ENCODE measurements around the gene COL26A1.
A peak's percentile ranks its signal among the peaks of the same experiment; 100 is the strongest.

Gene COL26A1

DNA sequence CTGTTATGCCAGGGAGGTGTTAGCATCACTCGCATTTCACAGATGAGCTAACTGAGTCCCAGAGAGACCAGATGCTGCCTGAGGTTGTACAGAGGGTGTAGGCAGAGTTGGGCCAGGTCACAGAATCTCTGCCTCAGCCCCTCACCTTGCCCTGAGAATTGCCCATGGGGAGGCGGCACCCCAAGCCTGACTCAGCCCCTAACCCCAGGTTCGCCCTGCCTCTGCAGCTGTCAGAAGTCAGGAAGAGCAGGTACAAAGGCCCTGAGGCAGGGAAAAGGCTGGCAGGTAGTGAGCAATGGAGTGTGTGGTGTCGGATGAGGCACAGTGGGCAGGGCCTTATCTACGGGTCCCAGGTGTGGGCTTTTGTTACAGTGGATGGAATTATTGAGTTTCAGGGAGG lies 187.1 kb downstream of the COL26A1 start:
- Histone ChIP-seq H2AFZ (ENCODE audit: insufficient read depth, low read length, poor library complexity) (no peak overlapping the region), H2BK120ac (ENCODE audit: insufficient read depth, low read length, poor library complexity) (no peak overlapping the region), H3K9ac (ENCODE audit: low read length) (no peak overlapping the region), H3K79me1 (ENCODE audit: low read length) (no peaks in the 10 kb centered on the region), H3K4ac (ENCODE audit: low read depth, low read length) (no peak overlapping the region), H3K4me2 (ENCODE audit: low read length) (no peak overlapping the region), H2AK5ac (ENCODE audit: low read length) (no peak overlapping the region), H2BK12ac (ENCODE audit: low read length) (no peak overlapping the region), H3K14ac (ENCODE audit: low read length) (no peak overlapping the region), H3K27me3 (ENCODE audit: insufficient read depth, low read length) (no peaks in the 10 kb centered on the region), H3K4me1 (ENCODE audit: control insufficient read depth in 1 of 2, insufficient read depth in 2 of 2, low read length in 2 of 2) (peaks cover 3 to 5% of the 10 kb centered on the region in 2 experiments), H3K23ac (ENCODE audit: low read length) (no peak overlapping the region), H4K91ac (ENCODE audit: low read depth, low read length) (no peak overlapping the region), H4K12ac (ENCODE audit: low read depth, low read length) (no peak overlapping the region), H3K36me3 (ENCODE audit: control insufficient read depth in 1 of 2, insufficient read depth in 2 of 2, low read length in 2 of 2) (peaks cover 51 to 59% of the 10 kb centered on the region in 2 experiments), H3K18ac (ENCODE audit: low read length) (no peak overlapping the region), H4K8ac (ENCODE audit: low read depth, low read length) (no peak overlapping the region), H3K4me3 (ENCODE audit: low read depth, low read length) (no peak overlapping the region), H3K27ac (ENCODE audit: low read depth, low read length) (no peak overlapping the region), H2BK5ac (ENCODE audit: low read depth, low read length, poor library complexity) (no peak overlapping the region), H3K79me2 (ENCODE audit: control insufficient read depth, insufficient read depth, low read length, poor library complexity) (no peaks in the 10 kb centered on the region), H3K9me3 (ENCODE audit: insufficient read depth, low read depth, low read length) (peaks cover 3% of the 10 kb centered on the region)
- no CpG with 5 or more reads among the region's 5 CpGs for WGBS (ENCODE audit: extremely low coverage, insufficient coverage, insufficient read length)
- DNase-seq: no peak

DNA sequence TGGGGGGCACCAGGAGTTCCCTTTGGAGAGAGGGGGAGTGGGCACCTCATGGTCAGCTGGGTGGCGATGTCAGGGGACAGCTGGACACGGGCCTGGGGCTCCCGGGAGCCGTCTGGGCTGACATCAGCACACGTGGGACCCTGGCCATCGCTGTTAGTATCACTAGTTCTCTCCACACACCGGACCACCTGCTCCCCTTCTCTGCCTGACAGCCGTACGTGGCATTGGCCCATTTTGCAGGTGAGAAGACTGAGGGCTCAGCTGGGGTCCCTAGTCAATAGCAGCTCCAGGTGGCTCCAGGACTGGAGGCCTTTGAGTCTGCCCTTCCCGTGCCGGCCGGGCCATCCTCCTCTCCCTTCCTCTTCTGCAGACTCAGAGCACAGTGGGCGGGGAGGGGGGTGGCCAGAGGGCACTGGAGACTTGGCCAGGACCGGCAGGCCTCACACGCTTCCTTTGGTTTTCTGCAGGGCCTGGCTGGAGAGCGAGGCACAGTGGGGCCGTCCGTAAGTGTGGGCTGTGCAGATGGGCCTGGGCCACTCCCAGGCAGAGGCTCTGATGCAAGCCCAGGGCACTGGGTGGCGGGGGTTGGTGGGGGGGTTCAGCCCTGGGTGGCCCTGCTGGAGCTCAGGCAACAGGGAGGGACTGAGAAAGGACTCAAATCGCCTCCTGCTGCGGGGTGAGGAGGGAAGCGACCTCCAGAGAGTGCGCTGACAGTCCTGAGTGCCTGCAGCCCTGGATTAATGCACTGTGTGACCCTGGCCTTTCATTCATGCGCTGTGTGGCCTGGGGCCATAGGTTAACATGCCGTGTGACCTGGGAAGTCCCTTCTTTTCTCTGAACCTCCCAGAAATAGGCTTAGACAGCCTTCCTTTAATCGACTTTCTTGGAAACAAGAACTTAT lies 188.2 kb downstream of the COL26A1 start:
- H2BK120ac ChIP-seq (ENCODE audit: insufficient read depth, low read length, poor library complexity): no peak overlapping the region
- no peak overlapping the region for H4K91ac ChIP-seq (ENCODE audit: low read depth, low read length)
- no CpG with 5 or more reads among the region's 26 CpGs for WGBS (ENCODE audit: extremely low coverage, insufficient coverage, insufficient read length)
- H2AFZ ChIP-seq (ENCODE audit: insufficient read depth, low read length, poor library complexity): no peak overlapping the region
- H2BK5ac ChIP-seq (ENCODE audit: low read depth, low read length, poor library complexity): no peak overlapping the region
- H3K27me3 ChIP-seq (ENCODE audit: insufficient read depth, low read length): no peaks in the 10 kb centered on the region
- H3K9me3 ChIP-seq (ENCODE audit: insufficient read depth, low read depth, low read length): peaks cover 3% of the 10 kb centered on the region
- no peak overlapping the region for H3K27ac ChIP-seq (ENCODE audit: low read depth, low read length)
- no peak overlapping the region for H3K4ac ChIP-seq (ENCODE audit: low read depth, low read length)
- no peaks in the 10 kb centered on the region for H3K79me1 ChIP-seq (ENCODE audit: low read length)
- H3K4me3 ChIP-seq (ENCODE audit: low read depth, low read length): no peak overlapping the region
- no peak overlapping the region for H4K8ac ChIP-seq (ENCODE audit: low read depth, low read length)
- H2AK5ac ChIP-seq (ENCODE audit: low read length): no peak overlapping the region
- H3K4me1 ChIP-seq (ENCODE audit: control insufficient read depth in 1 of 2, insufficient read depth in 2 of 2, low read length in 2 of 2): peaks cover 3 to 5% of the 10 kb centered on the region in 2 experiments
- no peak overlapping the region for H4K12ac ChIP-seq (ENCODE audit: low read depth, low read length)
- peaks cover 47 to 49% of the 10 kb centered on the region in 2 experiments for H3K36me3 ChIP-seq (ENCODE audit: control insufficient read depth in 1 of 2, insufficient read depth in 2 of 2, low read length in 2 of 2)
- H3K4me2 ChIP-seq (ENCODE audit: low read length): no peak overlapping the region
- no peak overlapping the region for H3K14ac ChIP-seq (ENCODE audit: low read length)
- H3K79me2 ChIP-seq (ENCODE audit: control insufficient read depth, insufficient read depth, low read length, poor library complexity): no peaks in the 10 kb centered on the region
- no peak overlapping the region for H3K23ac ChIP-seq (ENCODE audit: low read length)
- peak in 1 of 2 donors; percentile 7 for DNase-seq
- H2BK12ac ChIP-seq (ENCODE audit: low read length): no peak overlapping the region
- H3K18ac ChIP-seq (ENCODE audit: low read length): no peak overlapping the region
- H3K9ac ChIP-seq (ENCODE audit: low read length): no peak overlapping the region

DNA sequence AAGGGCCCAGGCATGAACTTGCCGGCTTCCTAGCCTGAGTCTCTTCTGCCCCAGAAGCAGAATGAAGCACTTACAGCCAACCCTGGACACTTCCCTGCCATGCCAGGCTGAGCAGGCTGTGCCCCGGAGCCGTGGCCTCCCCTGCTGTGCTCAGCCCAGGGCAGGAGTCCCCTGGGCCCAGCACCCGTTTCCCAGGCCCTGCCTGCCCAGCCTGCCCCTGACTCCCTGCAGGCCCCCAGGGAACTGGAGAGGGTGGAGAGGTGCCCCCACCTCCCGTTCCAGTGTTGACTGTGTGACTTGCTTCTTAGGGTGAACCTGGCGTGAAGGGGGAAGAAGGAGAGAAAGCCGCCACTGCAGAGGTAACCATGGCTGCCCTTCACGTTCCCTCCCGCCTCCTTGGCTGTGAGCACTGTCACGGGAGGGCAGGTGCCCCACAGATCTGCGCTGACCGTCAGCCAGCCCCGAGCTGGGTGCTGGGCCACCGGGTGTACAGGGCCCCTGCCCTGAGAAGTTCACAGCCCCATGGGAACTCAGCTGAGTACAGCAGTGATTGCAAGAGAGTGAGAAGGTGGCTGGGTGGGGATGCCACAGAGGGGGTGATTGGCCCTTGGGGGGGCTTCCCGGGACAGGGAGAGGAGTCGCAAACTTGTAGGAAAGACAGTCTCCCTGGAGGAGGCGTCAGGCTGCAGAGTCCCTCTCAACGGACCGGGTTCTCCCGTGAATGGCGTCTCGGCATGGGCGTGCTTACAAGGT lies 190.5 kb downstream of the COL26A1 start:
- no CpG with 5 or more reads among the region's 23 CpGs for WGBS (ENCODE audit: extremely low coverage, insufficient coverage, insufficient read length)
- Histone ChIP-seq H3K4me2 (ENCODE audit: low read length) (no peak overlapping the region), H4K91ac (ENCODE audit: low read depth, low read length) (no peak overlapping the region), H3K4me1 (ENCODE audit: control insufficient read depth in 1 of 2, insufficient read depth in 2 of 2, low read length in 2 of 2) (peaks cover 3 to 5% of the 10 kb centered on the region in 2 experiments), H3K4me3 (ENCODE audit: low read depth, low read length) (no peak overlapping the region), H4K12ac (ENCODE audit: low read depth, low read length) (no peak overlapping the region), H3K9ac (ENCODE audit: low read length) (no peak overlapping the region), H4K8ac (ENCODE audit: low read depth, low read length) (no peak overlapping the region), H3K27ac (ENCODE audit: low read depth, low read length) (no peak overlapping the region), H3K79me1 (ENCODE audit: low read length) (no peaks in the 10 kb centered on the region), H3K18ac (ENCODE audit: low read length) (no peak overlapping the region), H2AK5ac (ENCODE audit: low read length) (no peak overlapping the region), H2BK120ac (ENCODE audit: insufficient read depth, low read length, poor library complexity) (no peak overlapping the region), H3K79me2 (ENCODE audit: control insufficient read depth, insufficient read depth, low read length, poor library complexity) (no peaks in the 10 kb centered on the region), H3K36me3 (ENCODE audit: control insufficient read depth in 1 of 2, insufficient read depth in 2 of 2, low read length in 2 of 2) (peaks cover 36% of the 10 kb centered on the region in 2 experiments), H3K23ac (ENCODE audit: low read length) (no peak overlapping the region), H3K9me3 (ENCODE audit: insufficient read depth, low read depth, low read length) (peaks cover 3% of the 10 kb centered on the region), H3K4ac (ENCODE audit: low read depth, low read length) (no peak overlapping the region), H2AFZ (ENCODE audit: insufficient read depth, low read length, poor library complexity) (no peak overlapping the region), H2BK5ac (ENCODE audit: low read depth, low read length, poor library complexity) (no peak overlapping the region), H3K27me3 (ENCODE audit: insufficient read depth, low read length) (no peaks in the 10 kb centered on the region), H3K14ac (ENCODE audit: low read length) (no peak overlapping the region), H2BK12ac (ENCODE audit: low read length) (no peak overlapping the region)
- no peak for DNase-seq

DNA sequence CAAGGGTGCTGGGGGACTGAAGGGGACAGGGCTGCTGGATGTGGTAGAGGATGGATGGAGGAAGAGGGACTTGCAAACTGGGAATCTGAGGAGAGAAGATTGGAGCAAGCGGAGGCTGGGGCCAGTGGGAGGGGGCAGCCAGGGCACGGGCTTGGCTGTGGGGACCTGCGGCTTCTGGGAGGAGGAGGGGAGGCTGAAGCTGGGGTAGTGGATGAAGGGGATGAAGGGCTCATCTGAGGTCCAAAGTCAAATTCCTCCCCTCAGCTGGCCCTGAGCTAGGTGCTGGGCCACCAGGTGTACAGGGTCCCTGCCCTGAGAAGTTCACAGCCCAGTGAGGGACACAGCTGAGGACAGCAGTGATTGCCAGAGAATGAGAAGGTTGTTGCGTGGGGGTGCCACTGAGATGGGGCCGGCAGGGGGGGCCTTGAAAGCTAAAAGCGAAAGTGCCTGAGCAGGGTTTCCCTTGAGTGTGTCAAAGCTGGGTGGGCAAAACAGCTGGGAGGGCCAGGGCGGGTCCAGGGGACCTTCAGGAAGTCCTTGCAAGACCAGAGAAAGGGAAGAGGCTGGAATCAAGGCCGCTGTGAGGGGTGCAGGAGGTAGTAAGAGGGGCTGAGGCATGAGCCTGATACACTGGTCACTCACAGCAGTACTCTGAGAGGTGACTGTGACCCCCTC lies 191.2 kb downstream of the COL26A1 start:
- H4K12ac ChIP-seq (ENCODE audit: low read depth, low read length): no peak overlapping the region
- no peak overlapping the region for H3K9ac ChIP-seq (ENCODE audit: low read length)
- no peaks in the 10 kb centered on the region for H3K79me2 ChIP-seq (ENCODE audit: control insufficient read depth, insufficient read depth, low read length, poor library complexity)
- H3K4ac ChIP-seq (ENCODE audit: low read depth, low read length): no peak overlapping the region
- H3K18ac ChIP-seq (ENCODE audit: low read length): no peak overlapping the region
- no peak overlapping the region for H4K91ac ChIP-seq (ENCODE audit: low read depth, low read length)
- no peak overlapping the region for H4K8ac ChIP-seq (ENCODE audit: low read depth, low read length)
- no peak overlapping the region for H2BK5ac ChIP-seq (ENCODE audit: low read depth, low read length, poor library complexity)
- no peak overlapping the region for H3K4me2 ChIP-seq (ENCODE audit: low read length)
- H2BK120ac ChIP-seq (ENCODE audit: insufficient read depth, low read length, poor library complexity): no peak overlapping the region
- H3K4me1 ChIP-seq (ENCODE audit: control insufficient read depth in 1 of 2, insufficient read depth in 2 of 2, low read length in 2 of 2): peaks cover 3 to 5% of the 10 kb centered on the region in 2 experiments
- no peak overlapping the region for H2AFZ ChIP-seq (ENCODE audit: insufficient read depth, low read length, poor library complexity)
- H3K27me3 ChIP-seq (ENCODE audit: insufficient read depth, low read length): no peaks in the 10 kb centered on the region
- no peak overlapping the region for H3K23ac ChIP-seq (ENCODE audit: low read length)
- H3K79me1 ChIP-seq (ENCODE audit: low read length): no peaks in the 10 kb centered on the region
- no peak overlapping the region for H2AK5ac ChIP-seq (ENCODE audit: low read length)
- peaks cover 30 to 32% of the 10 kb centered on the region in 2 experiments for H3K36me3 ChIP-seq (ENCODE audit: control insufficient read depth in 1 of 2, insufficient read depth in 2 of 2, low read length in 2 of 2)
- H3K14ac ChIP-seq (ENCODE audit: low read length): no peak overlapping the region
- H2BK12ac ChIP-seq (ENCODE audit: low read length): no peak overlapping the region
- no peak overlapping the region for H3K27ac ChIP-seq (ENCODE audit: low read depth, low read length)
- no peak for DNase-seq
- H3K9me3 ChIP-seq (ENCODE audit: insufficient read depth, low read depth, low read length): peaks cover 3% of the 10 kb centered on the region
- H3K4me3 ChIP-seq (ENCODE audit: low read depth, low read length): no peak overlapping the region
- WGBS (ENCODE audit: extremely low coverage, insufficient coverage, insufficient read length): no CpG with 5 or more reads among the region's 8 CpGs
